ENCODE results near the gene ZNF398. TPM values are rescaled to one million over a fixed set of nuclear protein-coding genes. Genes with fewer than 3 reads are reported as not detected.

The ZNF398 gene
- total and polyA plus RNA-seq, 9 of the 15 experiments (the other 6 are each of a cell fraction or from before 2014, with no cell fraction given) = 4.0 to 18.6 (median 10.4) TPM

- TF ChIP-seq, protein P1, sequence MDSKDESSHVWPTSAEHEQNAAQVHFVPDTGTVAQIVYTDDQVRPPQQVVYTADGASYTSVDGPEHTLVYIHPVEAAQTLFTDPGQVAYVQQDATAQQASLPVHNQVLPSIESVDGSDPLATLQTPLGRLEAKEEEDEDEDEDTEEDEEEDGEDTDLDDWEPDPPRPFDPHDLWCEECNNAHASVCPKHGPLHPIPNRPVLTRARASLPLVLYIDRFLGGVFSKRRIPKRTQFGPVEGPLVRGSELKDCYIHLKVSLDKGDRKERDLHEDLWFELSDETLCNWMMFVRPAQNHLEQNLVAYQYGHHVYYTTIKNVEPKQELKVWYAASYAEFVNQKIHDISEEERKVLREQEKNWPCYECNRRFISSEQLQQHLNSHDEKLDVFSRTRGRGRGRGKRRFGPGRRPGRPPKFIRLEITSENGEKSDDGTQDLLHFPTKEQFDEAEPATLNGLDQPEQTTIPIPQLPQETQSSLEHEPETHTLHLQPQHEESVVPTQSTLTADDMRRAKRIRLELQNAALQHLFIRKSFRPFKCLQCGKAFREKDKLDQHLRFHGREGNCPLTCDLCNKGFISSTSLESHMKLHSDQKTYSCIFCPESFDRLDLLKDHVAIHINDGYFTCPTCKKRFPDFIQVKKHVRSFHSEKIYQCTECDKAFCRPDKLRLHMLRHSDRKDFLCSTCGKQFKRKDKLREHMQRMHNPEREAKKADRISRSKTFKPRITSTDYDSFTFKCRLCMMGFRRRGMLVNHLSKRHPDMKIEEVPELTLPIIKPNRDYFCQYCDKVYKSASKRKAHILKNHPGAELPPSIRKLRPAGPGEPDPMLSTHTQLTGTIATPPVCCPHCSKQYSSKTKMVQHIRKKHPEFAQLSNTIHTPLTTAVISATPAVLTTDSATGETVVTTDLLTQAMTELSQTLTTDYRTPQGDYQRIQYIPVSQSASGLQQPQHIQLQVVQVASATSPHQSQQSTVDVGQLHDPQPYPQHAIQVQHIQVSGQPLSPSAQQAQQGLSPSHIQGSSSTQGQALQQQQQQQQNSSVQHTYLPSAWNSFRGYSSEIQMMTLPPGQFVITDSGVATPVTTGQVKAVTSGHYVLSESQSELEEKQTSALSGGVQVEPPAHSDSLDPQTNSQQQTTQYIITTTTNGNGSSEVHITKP (IDR thresholded peaks at IDR 0.05; ENCODE audit: partially characterized antibody) = peak; percentile 34
- TF ChIP-seq ELF4 (CRISPR knock-in tag; IDR thresholded peaks at IDR 0.05) = peak; percentile 8; the same call in 1 of the 2 replicates
- TF ChIP-seq CTCFL (IDR thresholded peaks at IDR 0.05; ENCODE audit: borderline replicate concordance, insufficient read depth, low read depth, low read length, poor library complexity, severe bottlenecking) = peak; percentile 100
- no peak for TF ChIP-seq ZNF3 (CRISPR knock-in tag; IDR thresholded peaks at IDR 0.05)
- peak; percentile 70 for TF ChIP-seq SOX6 (IDR thresholded peaks at IDR 0.05)
- TF ChIP-seq TAF7 (tag; IDR thresholded peaks at IDR 0.05) = peak; percentile 94
- TF ChIP-seq PCBP1 (IDR thresholded peaks at IDR 0.05; ENCODE audit: low read depth, low read length, poor library complexity, severe bottlenecking) = peak; percentile 70
- peak; percentile 97 for TF ChIP-seq LARP7 (IDR thresholded peaks at IDR 0.05)
- TF ChIP-seq RFX7 (CRISPR knock-in tag; IDR thresholded peaks at IDR 0.05) = no peak
- peak; percentile 28 to 45; a peak in 2 of 4 replicates for TF ChIP-seq SIX5 (IDR thresholded peaks at IDR 0.05; ENCODE audit: borderline replicate concordance in 1 of 2, insufficient read depth in 1 of 2, low read depth in 1 of 2, low read length in 2 of 2)
- TF ChIP-seq MEIS2 (IDR thresholded peaks at IDR 0.05; ENCODE audit: partially characterized antibody) = no peak
- TF ChIP-seq ZNF165 (CRISPR knock-in tag; IDR thresholded peaks at IDR 0.05; ENCODE audit: borderline replicate concordance) = no peak
- TF ChIP-seq, protein P2, sequence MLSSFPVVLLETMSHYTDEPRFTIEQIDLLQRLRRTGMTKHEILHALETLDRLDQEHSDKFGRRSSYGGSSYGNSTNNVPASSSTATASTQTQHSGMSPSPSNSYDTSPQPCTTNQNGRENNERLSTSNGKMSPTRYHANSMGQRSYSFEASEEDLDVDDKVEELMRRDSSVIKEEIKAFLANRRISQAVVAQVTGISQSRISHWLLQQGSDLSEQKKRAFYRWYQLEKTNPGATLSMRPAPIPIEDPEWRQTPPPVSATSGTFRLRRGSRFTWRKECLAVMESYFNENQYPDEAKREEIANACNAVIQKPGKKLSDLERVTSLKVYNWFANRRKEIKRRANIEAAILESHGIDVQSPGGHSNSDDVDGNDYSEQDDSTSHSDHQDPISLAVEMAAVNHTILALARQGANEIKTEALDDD (IDR thresholded peaks at IDR 0.05) = no peak
- peak; percentile 72; the same call in 1 of the 2 replicates for TF ChIP-seq KLF6 (CRISPR knock-in tag; IDR thresholded peaks at IDR 0.05; ENCODE audit: borderline replicate concordance)
- peak; percentile 88 for TF ChIP-seq DIDO1 (tag; IDR thresholded peaks at IDR 0.05; ENCODE audit: low read depth)
- peak; percentile 10; the same call in 1 of the 2 replicates for TF ChIP-seq DMBX1 (CRISPR knock-in tag; IDR thresholded peaks at IDR 0.05; ENCODE audit: borderline replicate concordance)
- TF ChIP-seq IRF9 (tag; IDR thresholded peaks at IDR 0.05) = no peak
- no peak for TF ChIP-seq BRD9 (IDR thresholded peaks at IDR 0.05; ENCODE audit: low read depth, partially characterized antibody)
- no peak for TF ChIP-seq NFYB (IDR thresholded peaks at IDR 0.05; ENCODE audit: extremely low read depth, insufficient read length)
- TF ChIP-seq ARNT (IDR thresholded peaks at IDR 0.05) = peak; percentile 13 to 72; a peak in 3 of 4 replicates
These were observed 21.2 kb upstream of the ZNF398 start, which contains the start of gene ZNF425 (continued) for GRCh38 chr7:149125863-149126661.

Data from K562 (cell line).